ENCODE results near the gene HIPK2. TPM values are rescaled to one million over a fixed set of nuclear protein-coding genes. Genes with fewer than 3 reads are reported as not detected.

HIPK2 gene
- total and polyA plus RNA-seq, 10 of the 15 experiments (the other 5 are each of a cell fraction or from before 2014, with no cell fraction given), result 1.7 to 39.0 (median 9.4) TPM

GRCh38 chr7:139702811-139703486, 74.8 kb downstream of the HIPK2 start (continued):
- TF ChIP-seq CEBPB (IDR thresholded peaks at IDR 0.05; ENCODE audit: borderline replicate concordance in 1 of 2, low read depth in 2 of 2, low read length in 2 of 2), result no peak
- peak; percentile 83; the same call in 1 of the 2 replicates for TF ChIP-seq TCF3 (IDR thresholded peaks at IDR 0.05; ENCODE audit: borderline replicate concordance, insufficient read depth, low read depth, low read length)
- TF ChIP-seq ESRRA (IDR thresholded peaks at IDR 0.05; ENCODE audit: low read length), result no peak
- no peak for TF ChIP-seq NR2C1 (IDR thresholded peaks at IDR 0.05)
- no peak for TF ChIP-seq SMC3 (IDR thresholded peaks at IDR 0.05; ENCODE audit: borderline replicate concordance, low read length)
- TF ChIP-seq IKZF2 (IDR thresholded peaks at IDR 0.05), result no peak
- TF ChIP-seq ETV6 (conservative IDR thresholded peaks at IDR 0.05 in 1 of 2, IDR thresholded peaks at IDR 0.05 in 1 of 2; ENCODE audit: borderline replicate concordance in 1 of 2, low read depth in 1 of 2), result peak in 1 of 2 experiments; percentile 56; a peak in 2 of 4 replicates
- TF ChIP-seq EP300 (IDR thresholded peaks at IDR 0.05; ENCODE audit: borderline replicate concordance in 1 of 2, control insufficient read depth in 1 of 2, low read depth in 2 of 2, low read length in 2 of 2), result peak; percentile 46 to 86; a peak in 3 of 4 replicates
- TF ChIP-seq, protein P1, sequence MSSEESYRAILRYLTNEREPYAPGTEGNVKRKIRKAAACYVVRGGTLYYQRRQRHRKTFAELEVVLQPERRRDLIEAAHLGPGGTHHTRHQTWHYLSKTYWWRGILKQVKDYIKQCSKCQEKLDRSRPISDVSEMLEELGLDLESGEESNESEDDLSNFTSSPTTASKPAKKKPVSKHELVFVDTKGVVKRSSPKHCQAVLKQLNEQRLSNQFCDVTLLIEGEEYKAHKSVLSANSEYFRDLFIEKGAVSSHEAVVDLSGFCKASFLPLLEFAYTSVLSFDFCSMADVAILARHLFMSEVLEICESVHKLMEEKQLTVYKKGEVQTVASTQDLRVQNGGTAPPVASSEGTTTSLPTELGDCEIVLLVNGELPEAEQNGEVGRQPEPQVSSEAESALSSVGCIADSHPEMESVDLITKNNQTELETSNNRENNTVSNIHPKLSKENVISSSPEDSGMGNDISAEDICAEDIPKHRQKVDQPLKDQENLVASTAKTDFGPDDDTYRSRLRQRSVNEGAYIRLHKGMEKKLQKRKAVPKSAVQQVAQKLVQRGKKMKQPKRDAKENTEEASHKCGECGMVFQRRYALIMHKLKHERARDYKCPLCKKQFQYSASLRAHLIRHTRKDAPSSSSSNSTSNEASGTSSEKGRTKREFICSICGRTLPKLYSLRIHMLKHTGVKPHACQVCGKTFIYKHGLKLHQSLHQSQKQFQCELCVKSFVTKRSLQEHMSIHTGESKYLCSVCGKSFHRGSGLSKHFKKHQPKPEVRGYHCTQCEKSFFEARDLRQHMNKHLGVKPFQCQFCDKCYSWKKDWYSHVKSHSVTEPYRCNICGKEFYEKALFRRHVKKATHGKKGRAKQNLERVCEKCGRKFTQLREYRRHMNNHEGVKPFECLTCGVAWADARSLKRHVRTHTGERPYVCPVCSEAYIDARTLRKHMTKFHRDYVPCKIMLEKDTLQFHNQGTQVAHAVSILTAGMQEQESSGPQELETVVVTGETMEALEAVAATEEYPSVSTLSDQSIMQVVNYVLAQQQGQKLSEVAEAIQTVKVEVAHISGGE (CRISPR knock-in tag; IDR thresholded peaks at IDR 0.05), result no peak
- no peak for TF ChIP-seq CHD4 (IDR thresholded peaks at IDR 0.05)
- TF ChIP-seq NR2C2 (IDR thresholded peaks at IDR 0.05; ENCODE audit: borderline replicate concordance, control insufficient read depth, insufficient read length, low read depth), result no peak
- TF ChIP-seq SREBF2 (IDR thresholded peaks at IDR 0.05; ENCODE audit: low read length), result no peak
- TF ChIP-seq E2F4 (IDR thresholded peaks at IDR 0.05; ENCODE audit: low read depth, low read length), result no peak
- TF ChIP-seq RELA (IDR thresholded peaks at IDR 0.05; ENCODE audit: borderline replicate concordance, partially characterized antibody), result no peak
- no peak for TF ChIP-seq FOXK2 (IDR thresholded peaks at IDR 0.05)
- TF ChIP-seq, protein P2, sequence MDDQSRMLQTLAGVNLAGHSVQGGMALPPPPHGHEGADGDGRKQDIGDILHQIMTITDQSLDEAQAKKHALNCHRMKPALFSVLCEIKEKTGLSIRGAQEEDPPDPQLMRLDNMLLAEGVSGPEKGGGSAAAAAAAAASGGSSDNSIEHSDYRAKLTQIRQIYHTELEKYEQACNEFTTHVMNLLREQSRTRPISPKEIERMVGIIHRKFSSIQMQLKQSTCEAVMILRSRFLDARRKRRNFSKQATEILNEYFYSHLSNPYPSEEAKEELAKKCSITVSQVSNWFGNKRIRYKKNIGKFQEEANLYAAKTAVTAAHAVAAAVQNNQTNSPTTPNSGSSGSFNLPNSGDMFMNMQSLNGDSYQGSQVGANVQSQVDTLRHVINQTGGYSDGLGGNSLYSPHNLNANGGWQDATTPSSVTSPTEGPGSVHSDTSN (IDR thresholded peaks at IDR 0.05; ENCODE audit: insufficient replicate concordance, low read depth, low read length), result no peak
- TF ChIP-seq NFYB (IDR thresholded peaks at IDR 0.05; ENCODE audit: insufficient read depth, low read depth, low read length), result no peak
- no peak for TF ChIP-seq IRF5 (IDR thresholded peaks at IDR 0.05; ENCODE audit: borderline replicate concordance)
- TF ChIP-seq KDM1A (IDR thresholded peaks at IDR 0.05; ENCODE audit: borderline replicate concordance), result no peak
- TF ChIP-seq ZNF24 (IDR thresholded peaks at IDR 0.05), result no peak
- no peak for TF ChIP-seq HCFC1 (IDR thresholded peaks at IDR 0.05; ENCODE audit: low read length)
- TF ChIP-seq KLF5 (IDR thresholded peaks at IDR 0.05; ENCODE audit: partially characterized antibody), result no peak
- no peak for TF ChIP-seq SIX5 (IDR thresholded peaks at IDR 0.05; ENCODE audit: low read depth, low read length, severe bottlenecking)

Measured in GM12878 (cell line).